ENCODE results near the gene DMRTA2.

DMRTA2 gene

DNA sequence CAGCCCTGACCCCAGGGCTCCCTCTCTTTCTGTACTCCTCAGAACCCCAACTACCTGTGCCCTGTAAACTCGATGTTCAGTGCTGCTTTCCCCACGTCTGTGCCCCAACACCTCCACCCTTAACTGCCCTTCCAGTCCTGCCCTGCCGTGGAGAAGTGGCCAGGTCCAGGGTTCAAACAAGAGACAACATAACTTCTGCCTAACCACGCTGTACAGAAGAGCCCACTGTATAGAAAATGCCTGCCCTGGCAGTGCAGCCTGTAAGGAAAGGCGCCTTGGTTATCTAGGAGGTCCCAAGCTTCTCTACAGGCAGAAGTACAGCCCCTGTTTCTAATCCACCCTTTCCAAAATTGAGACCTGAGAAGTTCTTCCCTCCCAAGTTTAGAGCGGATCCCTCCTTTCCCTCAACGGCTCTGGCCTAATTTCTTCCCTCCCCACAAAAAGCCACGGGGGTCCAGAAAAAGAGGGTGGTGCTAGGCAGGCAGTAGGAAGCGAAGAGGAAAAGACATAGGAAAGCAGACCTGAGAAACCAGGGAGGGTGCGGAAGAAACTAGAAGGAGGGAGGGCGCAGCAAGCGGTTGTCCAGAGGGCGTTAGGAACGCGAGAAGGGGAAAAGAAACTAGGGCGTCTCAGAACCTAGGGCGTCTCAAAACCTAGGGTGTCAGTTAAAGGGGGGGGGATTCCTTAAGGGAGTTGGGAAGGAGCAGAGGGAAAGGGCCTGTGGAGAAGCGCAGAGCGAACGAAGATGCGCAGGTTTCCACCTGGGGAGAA lies 3.2 kb downstream of the DMRTA2 start:
- H3K4me3 ChIP-seq (replicated peaks; ENCODE audit: low read depth, low read length) = no peak overlapping the region
- TF ChIP-seq, protein P1, sequence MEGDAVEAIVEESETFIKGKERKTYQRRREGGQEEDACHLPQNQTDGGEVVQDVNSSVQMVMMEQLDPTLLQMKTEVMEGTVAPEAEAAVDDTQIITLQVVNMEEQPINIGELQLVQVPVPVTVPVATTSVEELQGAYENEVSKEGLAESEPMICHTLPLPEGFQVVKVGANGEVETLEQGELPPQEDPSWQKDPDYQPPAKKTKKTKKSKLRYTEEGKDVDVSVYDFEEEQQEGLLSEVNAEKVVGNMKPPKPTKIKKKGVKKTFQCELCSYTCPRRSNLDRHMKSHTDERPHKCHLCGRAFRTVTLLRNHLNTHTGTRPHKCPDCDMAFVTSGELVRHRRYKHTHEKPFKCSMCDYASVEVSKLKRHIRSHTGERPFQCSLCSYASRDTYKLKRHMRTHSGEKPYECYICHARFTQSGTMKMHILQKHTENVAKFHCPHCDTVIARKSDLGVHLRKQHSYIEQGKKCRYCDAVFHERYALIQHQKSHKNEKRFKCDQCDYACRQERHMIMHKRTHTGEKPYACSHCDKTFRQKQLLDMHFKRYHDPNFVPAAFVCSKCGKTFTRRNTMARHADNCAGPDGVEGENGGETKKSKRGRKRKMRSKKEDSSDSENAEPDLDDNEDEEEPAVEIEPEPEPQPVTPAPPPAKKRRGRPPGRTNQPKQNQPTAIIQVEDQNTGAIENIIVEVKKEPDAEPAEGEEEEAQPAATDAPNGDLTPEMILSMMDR (IDR thresholded peaks at IDR 0.05; ENCODE audit: low read depth, low read length, missing control alignments) = no peak
- no peak for DNase-seq (ENCODE audit: extremely low read depth, low read depth)

DNA sequence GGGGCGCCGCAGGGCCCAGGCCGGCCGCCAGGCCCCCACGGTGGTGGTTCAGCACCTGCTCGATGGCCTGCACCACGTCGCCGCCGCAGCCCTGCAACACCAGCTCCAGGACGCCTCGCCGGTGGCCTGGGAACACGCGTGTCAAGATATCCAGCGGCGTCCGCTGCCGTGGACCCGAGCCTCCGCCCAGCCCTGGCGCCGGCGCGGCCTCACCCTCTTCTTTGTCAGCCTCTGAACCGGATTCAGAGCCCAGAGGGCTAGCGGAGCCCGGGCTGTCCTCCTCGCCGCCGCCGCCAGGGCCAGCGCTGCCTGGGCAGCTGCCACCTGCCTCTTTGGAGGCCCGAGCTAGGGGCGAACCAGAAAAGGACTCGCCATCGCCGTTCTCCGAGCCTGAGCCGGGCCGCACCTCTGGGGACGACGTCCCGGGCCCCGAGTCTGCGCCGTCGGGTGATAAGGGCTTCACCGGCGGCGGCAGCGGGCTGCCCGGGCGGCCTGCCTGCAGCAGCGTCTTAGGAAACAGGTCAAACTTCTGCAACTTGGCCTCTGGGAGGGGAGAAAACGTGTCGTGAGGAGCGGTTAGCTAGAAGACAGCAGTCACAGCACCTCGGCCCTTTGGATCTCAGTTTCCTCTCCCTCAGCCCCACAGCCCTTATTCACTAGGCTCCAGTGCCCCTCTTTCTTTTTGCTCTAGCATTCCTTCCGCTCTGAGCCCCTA lies 3.9 kb downstream of the DMRTA2 start:
- TF ChIP-seq, protein P1 (IDR thresholded peaks at IDR 0.05; ENCODE audit: low read depth, low read length, missing control alignments) = peak; percentile 2
- H3K4me3 ChIP-seq (replicated peaks; ENCODE audit: low read depth, low read length) = no peak overlapping the region

DNA sequence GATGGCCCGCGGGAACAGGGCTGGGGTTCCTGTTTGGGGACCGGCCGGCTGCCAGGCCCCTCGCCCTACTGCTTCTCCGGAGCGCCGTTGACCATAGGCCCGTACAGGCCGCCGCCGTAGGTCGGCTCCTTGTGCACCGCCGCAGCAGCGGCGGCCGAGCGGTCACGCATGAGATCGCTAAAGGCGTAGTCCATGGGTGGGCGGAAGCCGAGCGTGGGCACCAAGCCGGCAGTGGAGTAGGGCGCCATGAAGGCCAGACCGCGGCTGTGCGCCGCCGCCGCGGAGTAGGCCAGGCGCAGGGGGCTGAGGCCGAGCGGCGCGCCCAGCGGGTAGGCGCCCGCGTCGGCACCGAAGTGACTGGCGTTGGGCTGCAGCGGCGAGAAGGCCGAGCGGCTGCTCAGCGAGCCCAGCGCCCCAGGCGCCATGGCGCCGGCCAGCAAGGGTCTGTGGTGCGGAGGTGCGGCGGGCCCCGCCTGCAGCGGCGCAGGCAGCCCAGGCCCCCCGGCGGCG lies 4.6 kb downstream of the DMRTA2 start:
- no peak for DNase-seq (ENCODE audit: extremely low read depth, low read depth)
- no peak overlapping the region for H3K4me3 ChIP-seq (replicated peaks; ENCODE audit: low read depth, low read length)
- TF ChIP-seq, protein P1 (IDR thresholded peaks at IDR 0.05; ENCODE audit: low read depth, low read length, missing control alignments) = no peak

More for the DNA sequence above, 3.9 kb downstream of the DMRTA2 start:
- DNase-seq (ENCODE audit: extremely low read depth, low read depth) = no peak

GRCh38 chr1:50417946-50418599 lies 5.2 kb downstream of the DMRTA2 start:
- no peak overlapping the region for H3K4me3 ChIP-seq (replicated peaks; ENCODE audit: low read depth, low read length)
- no peak for DNase-seq (ENCODE audit: extremely low read depth, low read depth)
- TF ChIP-seq, protein P1 (IDR thresholded peaks at IDR 0.05; ENCODE audit: low read depth, low read length, missing control alignments) = no peak

- no peak overlapping the region for H3K4me3 ChIP-seq (replicated peaks; ENCODE audit: low read depth, low read length)
- no peak for DNase-seq (ENCODE audit: extremely low read depth, low read depth)
- TF ChIP-seq, protein P1 (IDR thresholded peaks at IDR 0.05; ENCODE audit: low read depth, low read length, missing control alignments) = no peak
Observed at GRCh38 chr1:50417507-50417906, 5.7 kb downstream of the DMRTA2 start.

DNA sequence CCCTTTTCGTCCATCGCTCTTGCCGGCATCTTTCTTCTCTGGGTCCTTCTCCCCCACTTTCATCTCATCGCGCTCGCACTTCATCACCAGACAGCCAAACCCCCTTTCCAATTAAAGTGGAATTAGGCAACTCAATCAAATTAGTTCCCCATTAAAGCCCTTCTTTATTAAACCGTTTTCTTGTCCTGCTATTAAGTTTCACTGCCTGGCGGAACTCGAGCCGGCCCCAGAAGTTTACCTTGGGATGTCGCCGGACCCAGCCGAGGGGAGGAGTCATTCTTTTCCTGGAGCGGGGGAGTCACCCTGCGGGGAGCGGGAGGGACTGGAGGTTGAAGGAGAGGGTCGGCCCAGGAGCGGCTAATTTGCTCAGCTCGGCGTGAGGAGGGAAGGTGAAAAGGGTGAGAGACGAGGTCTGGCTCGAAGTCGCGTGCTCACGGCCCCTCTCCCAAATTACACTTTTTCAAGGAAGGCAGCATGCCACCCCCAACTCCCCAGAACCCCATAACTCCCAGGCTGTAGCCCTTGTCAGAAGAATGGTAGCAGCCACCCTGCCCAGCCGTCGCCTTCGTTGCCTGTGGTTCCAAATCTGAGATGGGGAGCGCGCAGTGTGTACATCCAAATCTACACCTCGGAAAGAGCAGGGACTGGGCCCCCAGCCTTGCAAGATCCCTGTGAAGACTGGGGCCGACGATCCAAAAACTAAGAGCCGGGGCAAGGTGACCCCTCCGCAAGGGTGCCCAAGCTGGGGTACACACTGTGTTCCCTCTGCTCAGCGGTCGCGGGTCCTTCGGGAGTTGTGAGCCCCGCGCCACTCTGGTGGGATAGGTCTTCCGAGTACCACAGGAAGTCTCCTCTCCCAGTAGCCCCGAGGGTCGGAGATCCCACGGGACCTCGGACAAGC lies 6.4 kb downstream of the DMRTA2 start:
- H3K4me3 ChIP-seq (replicated peaks; ENCODE audit: low read depth, low read length) = no peak overlapping the region
- DNase-seq (ENCODE audit: extremely low read depth, low read depth) = no peak
- TF ChIP-seq, protein P1 (IDR thresholded peaks at IDR 0.05; ENCODE audit: low read depth, low read length, missing control alignments) = no peak

Data from HFF-Myc (cell line).